Measurements from ENCODE around the gene RTL1. TPM values are rescaled to one million over a fixed set of nuclear protein-coding genes. Genes with fewer than 3 reads are reported as not detected.

RTL1 gene
- total and polyA plus RNA-seq, 2 of the 13 experiments (the other 11 are each of a cell fraction or from before 2014, with no cell fraction given) = not detected

DNA sequence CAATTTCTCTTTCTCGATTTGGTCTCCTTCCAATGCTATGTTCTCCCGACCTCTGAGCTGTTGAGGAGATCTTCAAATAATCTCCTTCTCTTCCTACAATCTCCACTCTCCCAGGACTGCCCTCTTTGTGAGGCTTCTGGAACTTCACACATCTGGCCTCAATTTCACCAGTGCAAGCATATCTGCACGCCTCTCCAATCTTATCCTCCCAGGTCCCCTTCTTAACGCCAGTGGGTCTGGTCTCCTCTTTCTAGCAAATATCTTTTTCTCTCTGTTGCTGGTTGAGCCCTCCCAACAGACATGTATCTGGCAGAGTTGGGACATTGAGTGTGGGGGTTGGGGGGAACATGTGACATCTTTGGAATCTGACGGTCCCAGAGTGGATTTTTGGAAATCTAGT is 17.9 kb downstream of the RTL1 start:
- ChIA-PET CTCF (ENCODE audit: low intra/inter-chr PET ratio, low total read pairs) (no interaction called here), POLR2A (no interaction called here)
- H3K9ac ChIP-seq (ENCODE audit: insufficient read depth, low read depth, low read length) = no peak overlapping the region
- DNase-seq (ENCODE audit: low spot score) (no peak), FAIRE-seq (no peak), ATAC-seq (no peak)
- H2AFZ ChIP-seq (ENCODE audit: low read length) = no peak overlapping the region
- H4K20me1 ChIP-seq (ENCODE audit: insufficient read depth, low read length) = no peaks in the 10 kb centered on the region
- no peak overlapping the region for H3K4me2 ChIP-seq (ENCODE audit: low read depth, low read length)
- H3K36me3 ChIP-seq (replicated peaks in 1 of 2; ENCODE audit: control insufficient read depth in 1 of 2, insufficient read depth in 2 of 2, low read length in 2 of 2) = no peaks in the 10 kb centered on the region
- 37% methylated on average over 5 of the region's 5 CpGs for WGBS (ENCODE audit: low lambda C conversion rate)
- no peaks in the 10 kb centered on the region for H3K9me3 ChIP-seq (ENCODE audit: low read length)
- intact Hi-C loops (cut with micrococcal nuclease; ENCODE audit: unreplicated experiment) (no loop called here), in situ Hi-C loops (cut with HindIII; ENCODE audit: extremely low pct_ligation_motif_present, low pct_unique_long_range_greater_than_20kb) (no loop called here)
- H3K27ac ChIP-seq (ENCODE audit: extremely low read length, insufficient read depth, low read length) = no peak overlapping the region
- H3K79me2 ChIP-seq (ENCODE audit: insufficient read depth, low read length) = no peaks in the 10 kb centered on the region
- peaks cover 1 to 32% of the 10 kb centered on the region in 2 experiments for H3K27me3 ChIP-seq (ENCODE audit: control insufficient read depth in 1 of 2, insufficient read depth in 2 of 2, low read length in 2 of 2)
- BruUV-seq (replicated peaks) = no TSS peak
- no peaks in the 10 kb centered on the region for H3K4me1 ChIP-seq (ENCODE audit: insufficient read depth, low read length)
- no peak overlapping the region for H3K4me3 ChIP-seq (replicated peaks in 1 of 3; ENCODE audit: insufficient read depth in 1 of 3, low read depth in 2 of 3, low read length in 3 of 3)
- TF ChIP-seq HNRNPLL (IDR thresholded peaks at IDR 0.05; ENCODE audit: low read depth, low read length, poor library complexity, severe bottlenecking) = no peak
- TF ChIP-seq ZFP1 (CRISPR knock-in tag; IDR thresholded peaks at IDR 0.05) = no peak
- no peak for TF ChIP-seq ETV5 (CRISPR knock-in tag; IDR thresholded peaks at IDR 0.05; ENCODE audit: borderline replicate concordance)
- no peak for TF ChIP-seq ZNF607 (CRISPR knock-in tag; IDR thresholded peaks at IDR 0.05; ENCODE audit: borderline replicate concordance)
- no peak for TF ChIP-seq TAF15 (IDR thresholded peaks at IDR 0.05; ENCODE audit: low read depth, low read length, poor library complexity, severe bottlenecking)
- TF ChIP-seq IKZF5 (CRISPR knock-in tag; IDR thresholded peaks at IDR 0.05) = no peak
- no peak for TF ChIP-seq MXD4 (CRISPR knock-in tag; IDR thresholded peaks at IDR 0.05)
- TF ChIP-seq REST (IDR thresholded peaks at IDR 0.05; ENCODE audit: borderline replicate concordance in 1 of 2, low read depth in 1 of 2, low read length in 2 of 2) = no peak
